ENCODE data around the gene GPR55. TPM values are rescaled to one million over a fixed set of nuclear protein-coding genes. Genes with fewer than 3 reads are reported as not detected.

GPR55 gene
- total RNA-seq, 2 experiments from 2014 or later, result 18.8 to 20.4 TPM

DNA sequence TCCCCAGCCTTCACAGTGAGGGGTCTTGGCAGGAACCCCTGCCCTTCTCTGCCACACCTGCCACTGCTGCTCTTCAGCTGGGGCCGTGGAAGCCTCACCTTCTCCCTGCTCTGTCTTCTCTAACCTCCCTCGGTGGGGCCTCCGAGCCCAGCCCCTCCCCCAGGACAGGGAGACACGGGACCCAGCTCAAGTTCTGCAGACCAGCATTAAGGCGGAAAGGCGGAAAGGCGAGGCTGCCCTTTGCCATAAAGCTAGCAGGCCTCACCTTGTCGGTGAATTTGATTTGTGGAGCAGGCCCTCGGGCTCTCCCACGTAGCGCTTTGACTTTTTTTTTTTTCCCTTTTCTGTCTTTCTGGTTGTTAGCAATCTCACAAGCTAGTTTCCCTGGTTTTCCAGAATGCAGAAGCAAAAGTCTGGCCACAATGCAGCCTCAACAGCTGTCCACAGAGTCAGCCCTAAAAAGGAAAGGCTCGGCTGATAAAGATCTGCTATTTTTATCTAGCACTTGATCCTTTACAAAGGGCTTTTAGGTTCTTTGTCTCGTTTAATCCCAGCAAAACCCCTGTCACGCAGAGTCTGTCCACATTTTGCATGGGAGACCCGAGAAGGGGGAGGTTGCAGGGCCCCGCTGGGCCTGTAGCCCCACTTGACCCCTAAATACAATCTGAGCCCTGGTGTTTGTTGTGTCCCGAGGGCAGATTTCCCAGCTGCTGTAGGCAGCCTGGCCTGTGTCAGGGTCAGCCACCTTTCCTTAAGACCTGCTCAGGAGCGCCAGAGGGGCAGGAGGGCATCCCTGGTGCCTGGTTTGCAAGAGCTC is 54.3 kb downstream of the GPR55 start:
- H3K4me3 Mint-ChIP-seq, result no peak overlapping the region
- no peaks in the 10 kb centered on the region for H3K9me3 Mint-ChIP-seq
- no peaks in the 10 kb centered on the region for H3K27me3 Mint-ChIP-seq
- H3K4me1 Mint-ChIP-seq, result peaks cover 69% of the 10 kb centered on the region
- H3K36me3 Mint-ChIP-seq, result peaks cover 14% of the 10 kb centered on the region
- no peak for DNase-seq
- H3K27ac Mint-ChIP-seq, result no peak overlapping the region

GRCh38 chr2:230869914-230870543 is 55.0 kb downstream of the GPR55 start:
- Mint-ChIP-seq H3K27me3 (no peaks in the 10 kb centered on the region), H3K9me3 (no peaks in the 10 kb centered on the region), H3K4me1 (peaks cover 66% of the 10 kb centered on the region), H3K36me3 (peaks cover 9% of the 10 kb centered on the region), H3K27ac (no peak overlapping the region), H3K4me3 (no peak overlapping the region)
- DNase-seq, result no peak

GRCh38 chr2:230868947-230869913 is 55.8 kb downstream of the GPR55 start:
- Mint-ChIP-seq H3K4me1 (peaks cover 63% of the 10 kb centered on the region), H3K4me3 (no peak overlapping the region), H3K36me3 (peaks cover 5% of the 10 kb centered on the region), H3K9me3 (no peaks in the 10 kb centered on the region), H3K27me3 (no peaks in the 10 kb centered on the region), H3K27ac (peak overlapping the region; percentile 42)
- DNase-seq, result no peak

- Mint-ChIP-seq H3K4me1 (peaks cover 61% of the 10 kb centered on the region), H3K27me3 (no peaks in the 10 kb centered on the region), H3K36me3 (peaks cover 3% of the 10 kb centered on the region), H3K27ac (no peak overlapping the region), H3K4me3 (no peak overlapping the region), H3K9me3 (no peaks in the 10 kb centered on the region)
- DNase-seq, result no peak
Measured at GRCh38 chr2:230868161-230868946, 56.7 kb downstream of the GPR55 start.

DNA sequence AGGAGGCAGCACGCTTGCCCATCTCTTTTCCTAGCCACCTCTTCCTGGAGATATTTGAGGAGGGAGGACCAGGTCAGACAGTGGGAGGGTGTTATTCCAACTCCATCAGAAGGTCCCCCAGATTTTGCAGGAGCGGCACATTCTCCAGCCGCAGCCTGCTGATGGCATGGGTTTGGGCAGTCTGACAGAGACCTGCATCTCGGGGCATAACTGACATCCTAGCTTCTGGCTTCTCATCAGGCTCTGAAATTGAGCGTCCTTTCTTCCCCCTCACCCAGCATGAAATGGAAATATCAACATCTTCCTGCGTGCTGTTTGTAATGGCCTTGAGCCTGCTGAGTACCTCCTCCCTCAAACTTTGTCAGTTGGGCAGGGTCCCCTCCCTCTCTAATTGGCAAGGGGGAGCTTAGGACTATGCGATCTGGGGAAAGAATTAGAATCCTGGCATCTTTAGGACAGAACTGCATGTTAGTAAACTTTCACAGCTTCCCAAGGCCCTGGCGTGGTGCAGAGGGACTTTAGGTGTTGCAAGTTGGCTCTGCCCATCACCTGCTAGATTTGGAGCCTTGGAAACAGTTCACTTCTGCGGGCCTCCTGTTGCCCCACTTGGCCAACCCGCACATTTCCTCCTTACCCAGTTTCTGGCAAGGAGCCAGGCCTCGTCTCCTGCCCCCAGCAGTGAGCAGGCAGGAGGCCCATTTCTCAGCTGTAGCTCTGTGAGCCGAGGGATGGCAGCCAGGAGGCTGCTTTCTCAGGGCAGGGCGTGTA is 58.1 kb downstream of the GPR55 start:
- DNase-seq, result peak; percentile 56
- Mint-ChIP-seq H3K4me1 (peaks cover 62% of the 10 kb centered on the region), H3K9me3 (no peaks in the 10 kb centered on the region), H3K27me3 (no peaks in the 10 kb centered on the region), H3K36me3 (peaks cover 3% of the 10 kb centered on the region), H3K4me3 (peak overlapping the region; percentile 87), H3K27ac (peak overlapping the region; percentile 69)

DNA sequence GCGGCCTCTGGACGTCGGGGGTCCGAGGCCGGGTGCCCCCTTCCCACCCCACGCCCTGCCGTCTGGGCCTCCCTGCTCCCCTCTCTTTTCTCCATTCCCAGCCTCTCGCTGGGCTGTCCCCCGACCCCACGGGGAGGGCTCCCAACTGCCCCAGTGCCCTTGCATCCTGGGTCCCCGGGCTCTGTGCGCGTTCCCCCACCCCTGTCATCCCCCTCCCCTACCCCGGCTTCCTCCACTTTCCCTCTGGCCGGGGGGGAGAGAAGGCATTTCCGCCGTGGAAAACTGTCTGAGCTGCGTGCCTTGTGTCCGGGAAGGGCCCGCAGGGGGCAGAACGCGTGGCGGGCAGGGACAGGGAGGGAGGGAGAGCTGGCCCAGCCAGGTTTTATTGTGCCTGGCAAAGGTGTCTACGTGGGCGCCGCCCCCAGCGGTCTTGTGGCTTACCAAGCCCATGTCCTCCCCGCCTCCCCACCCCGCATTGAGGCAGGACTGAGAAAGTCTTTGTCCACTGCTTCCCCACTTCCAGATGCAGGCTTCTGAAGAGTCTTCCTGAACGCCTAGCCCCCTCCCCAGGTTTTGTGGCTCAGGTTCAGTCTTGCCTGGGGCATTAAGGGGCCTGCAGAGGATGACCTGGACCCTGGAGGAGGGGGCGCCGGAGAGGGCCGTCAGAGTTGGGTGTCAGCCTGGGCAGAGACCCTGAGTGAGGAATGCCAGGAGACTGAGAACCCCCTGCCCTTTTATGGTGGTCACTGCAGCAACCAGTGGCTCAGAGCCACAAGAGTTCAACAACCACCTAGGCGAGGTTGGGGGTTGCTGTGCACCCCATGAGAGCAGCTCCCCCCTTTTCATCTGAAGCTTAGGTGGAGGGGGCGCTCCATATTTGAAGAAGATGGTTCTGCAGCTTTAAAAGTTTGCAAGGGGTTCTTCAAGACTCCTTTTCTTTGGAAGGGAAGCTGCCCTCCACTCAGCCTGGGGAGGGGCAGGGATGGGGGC is 59.0 kb downstream of the GPR55 start:
- no peaks in the 10 kb centered on the region for H3K27me3 Mint-ChIP-seq
- peaks cover 3% of the 10 kb centered on the region for H3K36me3 Mint-ChIP-seq
- H3K4me3 Mint-ChIP-seq, result peak overlapping the region; percentile 87
- peak; percentile 45 for DNase-seq
- peaks cover 71% of the 10 kb centered on the region for H3K4me1 Mint-ChIP-seq
- no peaks in the 10 kb centered on the region for H3K9me3 Mint-ChIP-seq
- peak overlapping the region; percentile 73 for H3K27ac Mint-ChIP-seq

- DNase-seq, result no peak
Measured at GRCh38 chr2:230865307-230865765, 59.7 kb downstream of the GPR55 start.

GRCh38 chr2:230864605-230865306 is 60.3 kb downstream of the GPR55 start, which contains the start of gene ITM2C:
TSS of gene ITM2C (plus strand) at chr2:230864942. CDS start at chr2:230865026, 84 bp downstream.
- peaks cover 3% of the 10 kb centered on the region for H3K36me3 Mint-ChIP-seq
- no peaks in the 10 kb centered on the region for H3K9me3 Mint-ChIP-seq
- DNase-seq, result peak; percentile 87
- H3K27ac Mint-ChIP-seq, result peak within 1 kb of the TSS; percentile 73
- H3K27me3 Mint-ChIP-seq, result no peaks in the 10 kb centered on the region
- H3K4me1 Mint-ChIP-seq, result peaks cover 65% of the 10 kb centered on the region
- peak within 1 kb of the TSS; percentile 87 for H3K4me3 Mint-ChIP-seq

More at GRCh38 chr2:230865307-230865765, 59.7 kb downstream of the GPR55 start:
- Mint-ChIP-seq H3K27ac (peak overlapping the region; percentile 73), H3K4me1 (peaks cover 71% of the 10 kb centered on the region), H3K36me3 (peaks cover 3% of the 10 kb centered on the region), H3K9me3 (no peaks in the 10 kb centered on the region), H3K4me3 (peak overlapping the region; percentile 87), H3K27me3 (no peaks in the 10 kb centered on the region)

DNA sequence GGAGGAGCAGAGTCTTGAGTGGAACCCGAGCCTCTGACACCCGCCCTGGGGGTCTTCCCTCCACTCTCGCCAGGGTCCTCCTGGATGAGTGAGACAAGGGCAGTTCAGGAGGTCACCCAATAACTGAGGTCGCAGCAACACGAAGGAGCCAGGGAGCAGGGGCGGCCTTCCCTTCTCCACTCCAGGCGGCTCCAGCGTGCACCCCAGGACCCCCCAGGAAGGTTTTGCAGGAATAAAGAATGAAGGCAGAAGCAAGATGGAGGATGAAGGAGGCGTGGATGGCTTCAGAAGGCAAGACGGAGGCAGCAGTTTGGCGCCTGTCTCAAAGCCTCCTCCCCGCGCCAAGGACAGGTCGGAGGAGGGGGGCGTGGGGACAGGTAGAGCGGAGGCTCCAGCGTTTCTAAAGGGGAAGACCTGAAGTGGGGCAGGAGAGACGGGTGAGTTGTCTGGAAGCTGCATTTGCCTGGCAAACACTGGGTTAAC is 60.9 kb downstream of the GPR55 start:
- Mint-ChIP-seq H3K9me3 (no peaks in the 10 kb centered on the region), H3K4me1 (peaks cover 61% of the 10 kb centered on the region), H3K27ac (peak overlapping the region; percentile 34), H3K36me3 (peaks cover 3% of the 10 kb centered on the region), H3K4me3 (peak overlapping the region; percentile 87), H3K27me3 (no peaks in the 10 kb centered on the region)
- DNase-seq, result no peak

- H3K27ac Mint-ChIP-seq, result peak overlapping the region; percentile 47
- H3K27me3 Mint-ChIP-seq, result no peaks in the 10 kb centered on the region
- H3K4me1 Mint-ChIP-seq, result peaks cover 57% of the 10 kb centered on the region
- no peaks in the 10 kb centered on the region for H3K36me3 Mint-ChIP-seq
- H3K9me3 Mint-ChIP-seq, result no peaks in the 10 kb centered on the region
- DNase-seq, result no peak
- H3K4me3 Mint-ChIP-seq, result peak overlapping the region; percentile 87
Measured at GRCh38 chr2:230863442-230864121, 61.5 kb downstream of the GPR55 start.

DNA sequence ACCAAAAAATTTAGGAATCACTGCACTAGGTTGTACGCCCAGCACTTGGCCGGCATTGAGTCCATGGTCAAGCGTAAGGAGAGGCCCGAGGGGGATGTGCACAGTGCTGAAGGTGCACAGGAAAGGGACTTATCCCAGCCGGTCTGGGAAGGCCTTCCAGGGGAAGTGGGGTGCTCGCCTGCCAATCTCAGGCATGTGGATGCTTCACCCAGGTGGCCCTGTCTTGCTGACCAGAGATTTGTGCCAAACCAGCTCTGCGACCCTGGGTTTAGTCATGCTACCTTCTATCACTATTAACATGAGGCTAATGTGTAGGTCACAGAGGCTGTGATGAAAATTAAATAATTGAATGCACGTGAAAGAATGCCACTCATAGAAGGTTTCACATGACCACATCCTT is 62.0 kb downstream of the GPR55 start:
- H3K4me3 Mint-ChIP-seq, result peak overlapping the region; percentile 4
- DNase-seq, result no peak
- no peak overlapping the region for H3K27ac Mint-ChIP-seq
- H3K36me3 Mint-ChIP-seq, result no peaks in the 10 kb centered on the region
- H3K27me3 Mint-ChIP-seq, result peaks cover 3% of the 10 kb centered on the region
- H3K4me1 Mint-ChIP-seq, result peaks cover 53% of the 10 kb centered on the region
- H3K9me3 Mint-ChIP-seq, result no peaks in the 10 kb centered on the region
